HFFc6 (cell line): ENCODE results near the gene CDH23. TPM values are rescaled to one million over a fixed set of nuclear protein-coding genes. Genes with fewer than 3 reads are reported as not detected.

Experiments
- DNase-seq: peaks from one replicate; pipeline ENCODE4 v3.0.0-alpha.2; 2018
- H3K27ac Mint-ChIP-seq: 2 replicates; pipeline ENCODE4 v1.8.0; 2020; ENCODE audit warnings: mild to moderate bottlenecking, mixed read lengths
- H3K27me3 Mint-ChIP-seq: 2 replicates; pipeline ENCODE4 v1.8.0; 2021; ENCODE audit warnings: mild to moderate bottlenecking, moderate library complexity, mixed read lengths; ENCODE audit not compliant: insufficient read depth
- H3K36me3 Mint-ChIP-seq: 2 replicates; pipeline ENCODE4 v1.8.0; 2021; ENCODE audit warnings: low read depth, mixed read lengths
- H3K4me1 Mint-ChIP-seq: 2 replicates; pipeline ENCODE4 v1.8.0; 2020; ENCODE audit warnings: low read depth, mixed read lengths
- H3K4me3 Mint-ChIP-seq: 2 replicates; pipeline ENCODE4 v1.8.0; 2020; ENCODE audit warnings: mild to moderate bottlenecking, moderate library complexity, mixed read lengths
- H3K9me3 Mint-ChIP-seq: 2 replicates; pipeline ENCODE4 v1.8.0; 2020; ENCODE audit warnings: mild to moderate bottlenecking, mixed read lengths
- total RNA-seq, 6 experiments: library from RNA; stranded (reverse); fragmentation: NEBNext Ultra II Directional; extraction: Animal tissue kit (Norgen Biotek cat#: 25700); gene quantifications; 2 replicates in 1 of 6; 3 replicates in 5 of 6; pipeline ENCODE4 v1.2.3, GENCODE V29; 2021
- TF ChIP-seq, protein P1 (sequence below): fragments of 200-600 bp; sonication (generic); IDR thresholded peaks from 2 replicates; pipeline ENCODE4 v1.5.0; 2021; ENCODE audit warnings: antibody characterized with exemption, mild to moderate bottlenecking

CDH23 gene
- total RNA-seq, 6 experiments from 2014 or later = 0.02 to 0.11 (median 0.04) TPM; not detected in 2

DNA sequence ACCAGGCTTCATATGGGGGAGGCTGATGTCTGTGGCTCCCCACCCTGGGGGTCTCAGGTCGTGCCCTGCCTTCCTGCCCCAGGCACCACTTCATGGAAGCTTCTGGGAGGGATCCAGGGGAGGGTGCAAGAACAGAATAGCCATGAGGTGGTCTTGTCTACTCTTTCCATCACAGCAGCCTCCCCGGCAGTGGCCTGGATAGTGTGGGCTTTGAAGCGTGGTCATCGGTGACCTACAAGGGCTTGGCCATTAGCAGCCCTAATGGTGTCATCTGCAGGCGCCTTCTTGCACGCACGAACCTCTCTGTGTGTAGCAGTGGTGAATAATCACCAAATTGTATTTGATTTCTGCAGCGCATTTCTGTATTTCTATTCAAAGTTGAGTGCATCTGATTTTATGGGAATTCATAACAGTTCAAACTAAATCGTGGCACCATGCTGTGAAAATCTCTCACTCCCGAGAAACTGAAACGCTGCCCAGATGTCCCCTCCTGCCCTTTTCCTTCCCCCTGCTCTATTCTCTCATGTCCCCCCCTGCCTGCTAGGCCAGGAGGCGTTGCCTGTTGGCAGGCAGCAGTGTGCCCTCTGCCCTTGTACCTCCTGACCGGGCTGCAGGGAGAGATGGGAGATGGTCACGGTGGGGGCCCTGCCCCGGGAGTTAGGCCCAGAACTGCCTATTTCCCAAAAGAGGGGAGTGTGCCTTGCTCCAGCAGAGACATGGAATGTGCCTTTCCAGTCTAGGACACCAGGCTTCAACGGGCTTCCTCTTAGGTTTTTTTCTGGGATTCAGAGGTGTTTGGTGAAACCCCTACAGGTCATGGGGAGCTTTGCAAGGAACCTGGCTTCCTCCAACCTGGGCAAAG, 34.8 kb downstream of the CDH23 start:
- Mint-ChIP-seq H3K4me1 (no peaks in the 10 kb centered on the region), H3K27me3 (peaks cover 36% of the 10 kb centered on the region), H3K9me3 (no peaks in the 10 kb centered on the region), H3K36me3 (no peaks in the 10 kb centered on the region), H3K27ac (no peak overlapping the region), H3K4me3 (no peak overlapping the region)
- DNase-seq = no peak
- TF ChIP-seq, protein P1, sequence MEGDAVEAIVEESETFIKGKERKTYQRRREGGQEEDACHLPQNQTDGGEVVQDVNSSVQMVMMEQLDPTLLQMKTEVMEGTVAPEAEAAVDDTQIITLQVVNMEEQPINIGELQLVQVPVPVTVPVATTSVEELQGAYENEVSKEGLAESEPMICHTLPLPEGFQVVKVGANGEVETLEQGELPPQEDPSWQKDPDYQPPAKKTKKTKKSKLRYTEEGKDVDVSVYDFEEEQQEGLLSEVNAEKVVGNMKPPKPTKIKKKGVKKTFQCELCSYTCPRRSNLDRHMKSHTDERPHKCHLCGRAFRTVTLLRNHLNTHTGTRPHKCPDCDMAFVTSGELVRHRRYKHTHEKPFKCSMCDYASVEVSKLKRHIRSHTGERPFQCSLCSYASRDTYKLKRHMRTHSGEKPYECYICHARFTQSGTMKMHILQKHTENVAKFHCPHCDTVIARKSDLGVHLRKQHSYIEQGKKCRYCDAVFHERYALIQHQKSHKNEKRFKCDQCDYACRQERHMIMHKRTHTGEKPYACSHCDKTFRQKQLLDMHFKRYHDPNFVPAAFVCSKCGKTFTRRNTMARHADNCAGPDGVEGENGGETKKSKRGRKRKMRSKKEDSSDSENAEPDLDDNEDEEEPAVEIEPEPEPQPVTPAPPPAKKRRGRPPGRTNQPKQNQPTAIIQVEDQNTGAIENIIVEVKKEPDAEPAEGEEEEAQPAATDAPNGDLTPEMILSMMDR = 0 out of 2 replicates have a peak, but pooled peaks have one; percentile 24

- Mint-ChIP-seq H3K9me3 (no peaks in the 10 kb centered on the region), H3K4me3 (no peak overlapping the region), H3K36me3 (no peaks in the 10 kb centered on the region), H3K27me3 (peaks cover 36% of the 10 kb centered on the region), H3K27ac (no peak overlapping the region), H3K4me1 (no peaks in the 10 kb centered on the region)
- TF ChIP-seq, protein P1 = no peak
- DNase-seq = no peak
These were observed 35.6 kb downstream of the CDH23 start for GRCh38 chr10:71432101-71432905.

DNA sequence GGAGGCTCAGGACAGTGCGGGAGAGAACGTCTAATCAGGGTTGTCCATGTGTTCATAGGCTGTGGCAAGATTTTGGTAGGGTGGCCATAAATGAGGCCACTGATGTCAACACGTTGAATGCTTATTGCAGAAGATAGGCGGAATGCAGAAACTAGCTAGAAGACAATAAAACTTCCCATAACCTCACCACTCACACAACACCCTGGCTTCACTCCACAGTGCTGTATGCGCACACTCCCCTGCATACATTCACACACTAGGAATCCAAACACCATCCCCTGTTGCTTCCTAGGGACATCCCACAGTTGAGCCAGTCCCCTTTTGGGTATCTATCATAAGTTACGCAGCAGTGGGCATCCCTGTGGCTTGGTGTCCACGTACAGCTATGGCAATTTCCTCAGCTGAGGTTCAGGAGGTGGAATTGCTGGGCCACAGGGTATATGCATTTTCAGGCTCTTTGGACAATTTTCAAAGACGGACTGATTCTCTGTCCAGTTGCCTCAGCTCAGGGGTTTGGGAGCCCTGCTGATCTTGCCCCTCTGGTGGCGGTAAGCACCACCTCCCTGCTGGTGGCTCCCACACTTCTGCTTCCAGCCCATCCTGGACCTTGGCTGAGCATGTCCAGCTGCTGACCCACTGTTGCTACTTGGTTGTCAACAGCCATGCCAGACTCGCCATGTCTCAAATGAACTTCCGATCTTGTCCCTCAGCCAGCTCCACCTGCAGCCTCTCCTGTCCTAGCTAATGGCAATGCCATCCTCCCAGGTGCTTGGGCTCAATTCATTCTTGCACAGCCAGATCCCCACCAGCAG, 36.4 kb downstream of the CDH23 start:
- Mint-ChIP-seq H3K27me3 (peaks cover 33% of the 10 kb centered on the region), H3K4me1 (no peaks in the 10 kb centered on the region), H3K9me3 (no peaks in the 10 kb centered on the region), H3K27ac (no peak overlapping the region), H3K4me3 (no peak overlapping the region), H3K36me3 (no peaks in the 10 kb centered on the region)
- TF ChIP-seq, protein P1 = no peak
- DNase-seq = peak; percentile 3

GRCh38 chr10:71433768-71434744, 37.3 kb downstream of the CDH23 start:
- H3K36me3 Mint-ChIP-seq = no peaks in the 10 kb centered on the region
- H3K9me3 Mint-ChIP-seq = no peaks in the 10 kb centered on the region
- no peak overlapping the region for H3K4me3 Mint-ChIP-seq
- DNase-seq = no peak
- no peak overlapping the region for H3K27ac Mint-ChIP-seq
- H3K4me1 Mint-ChIP-seq = no peaks in the 10 kb centered on the region
- TF ChIP-seq, protein P1 = no peak
- peaks cover 38% of the 10 kb centered on the region for H3K27me3 Mint-ChIP-seq
